ENCODE results near the gene NDUFS2.
"Not testable (repeated sequence)": the region's sequence is repeated elsewhere in the genome, so short reads cannot be mapped to it uniquely, and the experiment has no call there.

GRCh38 chr1:161255302-161255701, 53.1 kb downstream of the NDUFS2 start:
- not testable (repeated sequence) for TF ChIP-seq CTCF (IDR thresholded peaks at IDR 0.05); REST (IDR thresholded peaks at IDR 0.05; ENCODE audit: insufficient read depth in 1 of 2, low read depth in 2 of 2, low read length in 1 of 2); SIN3A (IDR thresholded peaks at IDR 0.05; ENCODE audit: borderline replicate concordance, insufficient read depth, low read depth, low read length)
